ENCODE measurements around the gene ISCA2. TPM values are rescaled to one million over a fixed set of nuclear protein-coding genes. Genes with fewer than 3 reads are reported as not detected.

The ISCA2 gene
- total RNA-seq, 1 donor from 2014 or later: 22.4 TPM

DNA sequence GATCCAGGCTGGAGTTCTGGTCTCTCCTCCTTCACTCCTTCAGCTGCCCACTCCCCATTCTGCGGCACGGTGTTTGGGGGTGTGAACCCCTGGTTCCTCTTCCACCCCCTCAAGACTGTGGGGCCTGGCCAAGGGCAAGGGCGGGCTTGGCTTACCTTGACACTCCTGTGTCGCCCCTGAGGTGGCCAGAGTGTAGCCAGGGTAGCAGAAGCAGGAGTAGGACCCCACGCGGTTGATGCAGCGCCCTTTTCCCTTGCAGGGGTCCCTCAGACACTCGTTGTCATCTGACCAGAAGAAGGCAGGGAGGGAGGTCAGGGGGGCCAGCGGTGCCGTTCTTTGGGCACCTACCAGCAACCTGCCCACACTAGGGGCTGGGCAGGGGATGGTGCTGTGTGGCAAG, 28.2 kb downstream of the ISCA2 start:
- H3K27me3 Mint-ChIP-seq (ENCODE audit: unreplicated experiment): no peaks in the 10 kb centered on the region
- H3K4me3 Mint-ChIP-seq (ENCODE audit: unreplicated experiment): no peak overlapping the region
- peaks cover 45% of the 10 kb centered on the region for H3K36me3 Mint-ChIP-seq (ENCODE audit: unreplicated experiment)
- DNase-seq (ENCODE audit: extremely low spot score, unreplicated experiment): no peak
- TF ChIP-seq, protein P1, sequence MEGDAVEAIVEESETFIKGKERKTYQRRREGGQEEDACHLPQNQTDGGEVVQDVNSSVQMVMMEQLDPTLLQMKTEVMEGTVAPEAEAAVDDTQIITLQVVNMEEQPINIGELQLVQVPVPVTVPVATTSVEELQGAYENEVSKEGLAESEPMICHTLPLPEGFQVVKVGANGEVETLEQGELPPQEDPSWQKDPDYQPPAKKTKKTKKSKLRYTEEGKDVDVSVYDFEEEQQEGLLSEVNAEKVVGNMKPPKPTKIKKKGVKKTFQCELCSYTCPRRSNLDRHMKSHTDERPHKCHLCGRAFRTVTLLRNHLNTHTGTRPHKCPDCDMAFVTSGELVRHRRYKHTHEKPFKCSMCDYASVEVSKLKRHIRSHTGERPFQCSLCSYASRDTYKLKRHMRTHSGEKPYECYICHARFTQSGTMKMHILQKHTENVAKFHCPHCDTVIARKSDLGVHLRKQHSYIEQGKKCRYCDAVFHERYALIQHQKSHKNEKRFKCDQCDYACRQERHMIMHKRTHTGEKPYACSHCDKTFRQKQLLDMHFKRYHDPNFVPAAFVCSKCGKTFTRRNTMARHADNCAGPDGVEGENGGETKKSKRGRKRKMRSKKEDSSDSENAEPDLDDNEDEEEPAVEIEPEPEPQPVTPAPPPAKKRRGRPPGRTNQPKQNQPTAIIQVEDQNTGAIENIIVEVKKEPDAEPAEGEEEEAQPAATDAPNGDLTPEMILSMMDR (IDR thresholded peaks at IDR 0.05): no peak
- H3K4me1 Mint-ChIP-seq (ENCODE audit: unreplicated experiment): peaks cover 22% of the 10 kb centered on the region
- no peaks in the 10 kb centered on the region for H3K9me3 Mint-ChIP-seq (ENCODE audit: unreplicated experiment)
- no peak overlapping the region for H3K27ac Mint-ChIP-seq (ENCODE audit: unreplicated experiment)

DNA sequence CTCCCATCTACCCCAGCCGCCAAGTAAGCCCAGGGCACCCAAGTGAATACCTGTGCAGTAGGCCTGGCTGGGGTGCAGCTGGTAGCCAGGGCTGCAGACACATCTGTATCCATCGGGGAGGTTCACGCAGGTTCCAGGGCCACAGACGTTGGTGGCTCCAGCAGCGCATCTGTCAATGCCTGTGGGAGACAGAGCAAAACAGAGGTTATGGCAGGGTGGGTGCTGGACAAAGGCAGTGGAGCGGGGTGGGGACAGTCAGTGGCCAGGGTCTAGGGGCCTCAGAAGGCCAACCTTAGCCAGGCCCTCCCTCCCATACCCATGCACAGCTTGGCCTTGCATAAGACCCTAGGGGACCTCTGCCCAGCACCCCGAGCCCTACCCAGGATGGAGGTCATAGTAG, 29.2 kb downstream of the ISCA2 start:
- TF ChIP-seq, protein P1 (IDR thresholded peaks at IDR 0.05): no peak
- Mint-ChIP-seq H3K27ac (ENCODE audit: unreplicated experiment) (no peak overlapping the region), H3K4me3 (ENCODE audit: unreplicated experiment) (no peak overlapping the region), H3K36me3 (ENCODE audit: unreplicated experiment) (peaks cover 47% of the 10 kb centered on the region), H3K9me3 (ENCODE audit: unreplicated experiment) (no peaks in the 10 kb centered on the region), H3K27me3 (ENCODE audit: unreplicated experiment) (no peaks in the 10 kb centered on the region), H3K4me1 (ENCODE audit: unreplicated experiment) (peaks cover 18% of the 10 kb centered on the region)
- DNase-seq (ENCODE audit: extremely low spot score, unreplicated experiment): no peak

DNA sequence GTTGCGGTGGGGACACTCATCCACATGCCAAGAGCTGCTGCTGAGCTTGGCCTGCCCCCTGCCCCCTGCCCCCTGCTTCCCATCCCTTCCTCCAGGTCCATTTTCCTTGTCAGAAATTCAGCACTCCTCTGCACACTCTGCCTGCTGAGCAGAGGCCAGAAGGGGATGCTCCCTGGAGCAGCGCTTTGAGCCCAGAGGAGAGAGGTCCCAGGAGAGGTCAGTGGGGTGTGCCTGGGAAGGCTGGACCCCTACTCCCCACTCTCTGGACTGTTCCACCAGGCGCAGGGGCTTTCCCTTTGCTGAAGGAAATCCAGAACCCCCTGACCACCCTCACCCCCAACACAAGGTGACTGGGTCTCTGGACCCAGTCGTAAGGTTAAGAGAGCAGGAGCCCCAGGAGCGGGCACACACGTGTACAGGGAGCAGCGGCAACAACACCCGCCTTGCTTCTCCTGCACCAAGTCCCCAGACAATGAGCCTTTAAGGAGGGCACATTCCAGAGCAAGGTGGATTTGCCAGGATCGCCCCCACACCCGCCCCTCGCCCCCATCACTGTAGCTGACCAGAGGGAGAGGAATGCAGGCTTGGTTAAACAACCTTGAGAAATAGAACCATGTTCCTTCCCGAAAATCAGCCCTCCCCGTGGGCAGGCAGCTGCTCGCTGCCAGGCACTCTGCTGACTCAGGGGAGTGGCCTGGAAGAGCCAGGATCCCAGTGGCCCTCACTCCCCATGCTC, 30.7 kb downstream of the ISCA2 start:
- Mint-ChIP-seq H3K27me3 (ENCODE audit: unreplicated experiment) (no peaks in the 10 kb centered on the region), H3K36me3 (ENCODE audit: unreplicated experiment) (peaks cover 39% of the 10 kb centered on the region), H3K9me3 (ENCODE audit: unreplicated experiment) (no peaks in the 10 kb centered on the region), H3K4me1 (ENCODE audit: unreplicated experiment) (peaks cover 20% of the 10 kb centered on the region), H3K4me3 (ENCODE audit: unreplicated experiment) (no peak overlapping the region), H3K27ac (ENCODE audit: unreplicated experiment) (no peak overlapping the region)
- no peak for DNase-seq (ENCODE audit: extremely low spot score, unreplicated experiment)
- TF ChIP-seq, protein P1 (IDR thresholded peaks at IDR 0.05): no peak

DNA sequence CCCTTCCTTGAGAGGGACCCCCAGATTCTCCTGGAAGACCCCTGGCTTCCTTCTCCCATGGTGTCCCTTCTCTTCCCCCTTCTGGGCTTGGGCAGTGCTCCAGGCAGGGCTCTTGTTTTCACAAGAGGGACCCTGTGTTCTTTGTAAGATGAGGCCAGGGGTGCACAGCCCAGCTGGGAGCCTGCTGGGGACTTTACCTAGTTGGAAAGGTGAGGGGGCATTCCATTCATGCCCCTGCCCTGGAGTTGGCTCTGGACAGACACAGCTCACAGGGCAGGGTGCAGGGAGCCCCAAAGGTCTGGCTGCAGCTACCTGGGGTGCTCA, 31.2 kb downstream of the ISCA2 start:
- no peak overlapping the region for H3K4me3 Mint-ChIP-seq (ENCODE audit: unreplicated experiment)
- H3K27me3 Mint-ChIP-seq (ENCODE audit: unreplicated experiment): no peaks in the 10 kb centered on the region
- peaks cover 38% of the 10 kb centered on the region for H3K36me3 Mint-ChIP-seq (ENCODE audit: unreplicated experiment)
- TF ChIP-seq, protein P1 (IDR thresholded peaks at IDR 0.05): no peak
- no peaks in the 10 kb centered on the region for H3K9me3 Mint-ChIP-seq (ENCODE audit: unreplicated experiment)
- no peak overlapping the region for H3K27ac Mint-ChIP-seq (ENCODE audit: unreplicated experiment)
- H3K4me1 Mint-ChIP-seq (ENCODE audit: unreplicated experiment): peaks cover 20% of the 10 kb centered on the region
- no peak for DNase-seq (ENCODE audit: extremely low spot score, unreplicated experiment)

DNA sequence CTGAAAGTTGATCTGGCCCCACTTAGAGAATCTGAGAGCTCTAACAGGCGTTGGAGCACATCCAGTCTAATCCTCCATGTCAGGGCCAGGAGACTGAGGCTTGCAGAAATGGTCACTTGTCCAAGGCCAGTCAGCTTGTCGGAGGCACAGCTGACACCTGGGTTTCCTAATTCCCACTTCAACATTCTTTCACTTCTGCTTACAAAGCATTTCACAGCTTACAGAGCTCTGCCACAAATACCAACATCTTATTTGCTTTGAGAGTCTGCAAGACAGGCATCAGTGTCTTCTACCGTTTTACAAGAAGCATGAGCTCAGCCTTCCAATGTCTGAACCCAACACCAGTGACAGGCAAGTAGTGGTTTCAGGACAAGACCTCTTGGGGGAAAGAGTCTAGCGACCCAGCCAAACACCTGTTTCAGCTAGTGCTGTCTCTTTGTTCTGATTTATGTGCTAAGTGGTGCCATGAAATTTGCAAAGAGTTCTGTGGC, 31.8 kb downstream of the ISCA2 start:
- H3K27me3 Mint-ChIP-seq (ENCODE audit: unreplicated experiment): no peaks in the 10 kb centered on the region
- peak overlapping the region; percentile 34 for H3K27ac Mint-ChIP-seq (ENCODE audit: unreplicated experiment)
- no peak overlapping the region for H3K4me3 Mint-ChIP-seq (ENCODE audit: unreplicated experiment)
- TF ChIP-seq, protein P1 (IDR thresholded peaks at IDR 0.05): no peak
- no peak for DNase-seq (ENCODE audit: extremely low spot score, unreplicated experiment)
- peaks cover 20% of the 10 kb centered on the region for H3K4me1 Mint-ChIP-seq (ENCODE audit: unreplicated experiment)
- no peaks in the 10 kb centered on the region for H3K9me3 Mint-ChIP-seq (ENCODE audit: unreplicated experiment)
- peaks cover 36% of the 10 kb centered on the region for H3K36me3 Mint-ChIP-seq (ENCODE audit: unreplicated experiment)

Data from osteocyte (in vitro differentiated cells).